Tongue (tissue), 2 donors: ENCODE data around the gene SLC22A13. TPM values are rescaled to one million over a fixed set of nuclear protein-coding genes. Genes with fewer than 3 reads are reported as not detected.
A peak's percentile ranks its signal among the peaks of the same experiment; 100 is the strongest.
"Not testable (repeated sequence)": the region's sequence is repeated elsewhere in the genome, so short reads cannot be mapped to it uniquely, and the experiment has no call there.

ENCODE experiments used
- DNase-seq: peaks from one replicate; pipeline ENCODE4 v3.0.0-alpha.2; 2015
- total RNA-seq: library from RNA; depleted of rRNA; stranded (reverse); fragments of >200 nt; gene quantifications from one replicate; pipeline ENCODE4 v1.2.3, GENCODE V29; 2014

SLC22A13 gene, protein sequence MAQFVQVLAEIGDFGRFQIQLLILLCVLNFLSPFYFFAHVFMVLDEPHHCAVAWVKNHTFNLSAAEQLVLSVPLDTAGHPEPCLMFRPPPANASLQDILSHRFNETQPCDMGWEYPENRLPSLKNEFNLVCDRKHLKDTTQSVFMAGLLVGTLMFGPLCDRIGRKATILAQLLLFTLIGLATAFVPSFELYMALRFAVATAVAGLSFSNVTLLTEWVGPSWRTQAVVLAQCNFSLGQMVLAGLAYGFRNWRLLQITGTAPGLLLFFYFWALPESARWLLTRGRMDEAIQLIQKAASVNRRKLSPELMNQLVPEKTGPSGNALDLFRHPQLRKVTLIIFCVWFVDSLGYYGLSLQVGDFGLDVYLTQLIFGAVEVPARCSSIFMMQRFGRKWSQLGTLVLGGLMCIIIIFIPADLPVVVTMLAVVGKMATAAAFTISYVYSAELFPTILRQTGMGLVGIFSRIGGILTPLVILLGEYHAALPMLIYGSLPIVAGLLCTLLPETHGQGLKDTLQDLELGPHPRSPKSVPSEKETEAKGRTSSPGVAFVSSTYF
- 0.51 TPM for total RNA-seq

DNA sequence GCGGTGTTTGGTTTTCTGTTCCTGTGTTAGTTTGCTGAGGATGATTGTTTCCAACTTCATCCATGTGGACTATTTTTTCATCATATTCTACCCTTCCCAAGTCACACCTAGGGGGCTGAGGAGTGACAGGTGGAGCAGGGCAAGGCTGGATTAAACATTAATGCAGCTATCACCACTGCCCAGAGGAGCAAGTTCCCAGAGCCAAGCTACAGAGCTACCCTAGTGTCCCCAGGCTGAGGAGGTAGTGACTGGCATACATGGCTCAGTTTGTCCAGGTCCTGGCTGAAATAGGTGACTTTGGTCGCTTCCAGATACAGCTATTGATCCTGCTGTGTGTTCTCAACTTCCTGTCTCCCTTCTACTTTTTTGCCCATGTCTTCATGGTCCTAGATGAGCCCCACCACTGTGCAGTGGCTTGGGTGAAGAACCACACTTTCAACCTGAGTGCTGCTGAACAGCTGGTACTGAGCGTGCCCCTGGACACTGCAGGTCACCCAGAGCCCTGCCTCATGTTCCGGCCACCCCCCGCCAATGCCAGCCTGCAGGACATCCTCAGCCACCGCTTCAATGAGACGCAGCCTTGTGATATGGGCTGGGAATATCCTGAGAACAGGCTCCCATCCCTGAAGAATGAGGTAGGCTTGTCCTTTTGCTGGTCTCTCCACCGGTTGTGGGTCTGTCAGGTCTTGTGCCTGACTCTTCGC, at the start of gene SLC22A13:
Gene SLC22A13, plus strand, starts transcription at position 209 of the 704 bp plus-strand sequence. Its CDS starts 49 bp downstream, at position 258.
- no peak for DNase-seq

DNA sequence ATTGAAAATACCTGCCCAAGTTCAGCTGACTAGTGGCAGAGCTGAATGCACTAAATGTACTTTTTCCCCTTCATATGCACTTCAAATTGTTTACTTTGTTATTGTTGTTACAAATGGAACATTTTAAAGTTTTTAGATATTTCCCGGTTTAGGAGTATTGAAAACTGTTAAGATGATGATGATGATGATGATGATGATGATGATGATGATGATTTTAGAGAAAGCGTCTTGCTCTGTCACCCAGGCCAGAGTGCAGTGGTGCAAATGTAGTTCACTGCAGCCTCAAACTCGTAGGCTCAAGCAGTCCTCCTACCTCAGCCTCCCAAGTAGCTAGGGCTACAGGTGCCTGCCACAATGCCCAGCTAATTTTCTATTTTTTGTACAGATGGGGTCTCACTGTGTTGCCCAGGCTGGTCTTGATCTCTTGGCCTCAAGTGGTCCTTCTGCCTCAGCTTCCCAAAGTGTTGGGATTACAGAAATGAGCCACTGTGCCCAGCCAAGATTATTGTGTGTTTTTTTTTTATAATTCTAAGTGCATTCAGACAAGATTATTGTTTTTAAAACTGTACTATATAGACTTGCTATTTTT, 45.9 kb upstream of the SLC22A13 start:
- no peak for DNase-seq

DNA sequence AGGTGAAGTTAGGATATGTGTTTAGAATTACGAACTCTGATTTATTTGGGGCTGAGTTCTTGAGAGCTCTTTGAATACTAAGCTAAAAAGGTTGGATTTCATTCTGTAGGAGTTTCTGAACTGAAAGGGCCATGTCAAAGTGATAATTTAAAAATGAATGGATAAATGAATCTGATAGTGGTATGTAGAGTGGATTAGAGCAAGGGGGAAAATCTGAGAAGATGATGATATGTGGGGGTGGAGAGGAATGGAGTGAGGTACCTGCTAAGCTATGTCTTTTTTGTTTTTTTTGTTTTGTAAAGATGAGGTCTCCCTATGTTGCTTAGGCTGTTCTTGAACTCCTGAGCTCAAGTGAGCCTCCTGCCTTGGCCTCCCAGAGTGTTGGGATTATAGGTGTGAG, 44.6 kb upstream of the SLC22A13 start:
- no peak for DNase-seq

DNA sequence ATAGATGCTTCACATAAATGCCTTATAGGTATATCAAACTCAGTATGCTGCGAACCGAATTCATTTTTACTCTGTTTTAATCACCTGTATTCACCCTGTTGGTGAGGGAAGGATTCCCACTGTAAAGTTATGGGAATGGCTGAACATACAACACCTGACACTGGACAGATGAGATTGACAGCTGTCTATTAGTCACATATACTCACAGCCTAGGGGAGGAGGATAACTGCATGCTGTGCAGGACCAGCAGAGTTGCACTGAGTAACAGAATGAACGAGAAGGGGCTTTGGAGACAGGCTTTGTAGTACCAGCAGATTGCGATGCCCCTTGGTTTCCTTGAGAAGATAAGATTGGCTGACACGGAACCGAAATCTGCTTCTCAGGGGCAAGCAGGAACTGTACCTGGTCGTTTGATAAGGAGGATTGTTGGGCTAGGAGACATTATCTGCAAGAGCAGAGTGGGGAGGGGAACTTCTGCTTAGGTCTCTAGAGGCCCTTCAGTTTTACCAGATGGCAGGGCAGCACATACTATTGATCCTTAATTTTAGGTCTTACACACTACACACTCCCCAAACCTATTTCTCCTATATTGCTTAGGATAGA, 43.5 kb upstream of the SLC22A13 start:
- no peak for DNase-seq

DNA sequence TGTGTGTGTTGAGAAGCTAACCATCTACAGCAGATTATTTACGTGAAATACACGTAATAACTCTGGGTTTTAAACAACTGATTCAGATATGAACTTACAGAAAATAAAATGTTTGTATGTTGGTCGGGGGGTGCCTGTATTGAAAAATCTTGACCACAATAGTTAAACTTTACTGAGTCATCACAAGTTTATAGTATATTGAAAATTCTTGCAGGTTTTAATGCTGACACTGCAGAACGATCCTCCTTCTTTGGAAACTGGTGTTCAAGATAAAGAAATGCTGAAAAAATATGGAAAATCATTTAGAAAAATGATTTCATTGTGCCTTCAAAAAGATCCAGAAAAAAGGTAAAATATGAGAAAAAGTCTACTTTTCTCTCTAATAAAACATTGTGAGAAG, 41.3 kb upstream of the SLC22A13 start:
- DNase-seq = no peak

DNA sequence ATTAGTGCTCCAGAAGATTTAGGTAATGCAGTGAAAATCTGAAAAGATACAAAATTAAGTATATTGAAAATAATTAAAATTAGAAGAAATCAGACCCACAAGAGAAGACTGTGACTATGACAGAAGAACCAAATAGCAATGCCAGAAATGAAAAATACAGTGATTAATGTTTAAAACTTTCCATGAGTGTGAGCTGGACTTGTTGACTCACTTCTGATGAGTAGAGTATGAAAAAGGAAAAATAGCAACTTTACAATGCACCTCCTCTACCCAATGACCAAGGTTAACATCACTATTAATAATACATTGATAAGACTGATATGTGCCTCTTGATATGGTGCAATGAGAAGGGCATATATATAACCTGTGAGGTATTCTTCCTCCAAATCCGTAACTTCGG, 39.3 kb upstream of the SLC22A13 start:
- DNase-seq = no peak

DNA sequence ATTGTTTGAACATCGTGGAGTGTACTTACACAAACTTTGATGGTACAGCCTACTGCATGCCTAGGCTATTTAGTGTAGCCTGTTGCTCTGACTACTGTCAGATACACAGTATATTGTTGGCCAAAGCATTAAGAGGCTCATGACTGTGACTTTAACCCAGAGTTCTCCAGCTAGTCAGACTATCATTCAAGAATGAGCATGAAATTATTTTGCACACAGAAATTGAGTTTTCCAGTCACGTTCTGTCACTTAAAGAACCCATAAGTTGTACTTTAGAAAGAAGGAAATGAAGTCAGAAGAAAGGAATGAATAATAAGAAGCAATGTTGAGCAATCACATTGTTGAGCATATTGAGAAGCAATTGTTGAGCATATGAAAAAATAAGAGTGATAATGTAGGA, 37.6 kb upstream of the SLC22A13 start:
- no peak for DNase-seq

DNA sequence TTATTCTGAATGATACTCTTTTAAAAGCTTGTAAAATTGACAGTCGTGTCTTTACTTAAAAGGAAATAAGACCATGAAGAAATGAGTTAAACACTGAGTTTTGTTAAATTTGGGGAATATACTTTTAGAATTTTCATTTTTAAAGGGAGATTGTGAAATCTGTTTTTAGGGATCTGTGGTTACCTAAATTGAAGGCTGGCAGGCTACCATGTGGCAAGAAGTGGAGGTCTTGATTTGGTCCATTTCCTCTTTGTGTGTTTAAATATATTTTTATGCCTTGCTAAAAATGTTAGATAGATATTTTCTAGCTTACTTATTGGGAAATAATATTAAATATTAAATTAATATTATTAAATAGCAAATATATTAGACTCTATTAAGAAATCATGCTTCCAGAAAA, 36.6 kb upstream of the SLC22A13 start:
- no peak for DNase-seq

DNA sequence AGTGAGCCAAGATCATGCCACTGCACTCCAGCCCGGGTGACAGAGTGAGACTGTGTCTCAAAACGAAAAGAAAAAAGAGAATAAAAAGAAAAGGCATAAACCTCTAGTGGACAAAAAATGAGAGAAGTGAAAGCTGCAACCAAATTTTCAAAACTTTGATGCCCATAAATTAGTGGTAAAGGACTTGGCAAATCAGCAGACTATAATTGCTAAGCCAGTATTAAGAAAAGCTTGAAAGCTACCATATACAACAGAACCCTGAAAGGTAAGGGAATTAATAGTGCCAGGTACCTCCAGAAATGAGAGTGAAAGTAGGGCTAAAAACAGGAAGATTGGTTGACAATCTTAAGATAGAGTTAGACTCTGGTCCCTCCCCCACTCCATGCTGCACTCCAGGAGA, 32.9 kb upstream of the SLC22A13 start:
- DNase-seq = no peak

DNA sequence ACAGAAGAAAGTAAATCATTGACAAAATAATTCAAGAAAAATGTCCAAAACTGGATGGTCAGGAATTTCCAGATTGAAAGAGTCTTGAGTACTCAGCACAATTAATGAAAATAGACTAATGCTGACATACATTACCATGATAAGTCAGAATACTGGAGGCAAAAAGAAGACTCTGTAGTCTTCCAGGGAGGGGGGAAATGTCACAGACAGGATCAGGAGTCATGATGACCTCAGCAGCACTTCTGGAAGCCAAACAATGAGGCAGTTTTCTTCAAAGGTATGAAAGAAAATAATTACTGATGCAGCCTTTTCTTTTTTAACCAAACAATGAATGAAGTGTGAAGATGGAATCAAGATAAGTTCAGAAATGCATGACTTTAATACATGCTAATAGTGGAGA, 30.1 kb upstream of the SLC22A13 start:
- DNase-seq = no peak

DNA sequence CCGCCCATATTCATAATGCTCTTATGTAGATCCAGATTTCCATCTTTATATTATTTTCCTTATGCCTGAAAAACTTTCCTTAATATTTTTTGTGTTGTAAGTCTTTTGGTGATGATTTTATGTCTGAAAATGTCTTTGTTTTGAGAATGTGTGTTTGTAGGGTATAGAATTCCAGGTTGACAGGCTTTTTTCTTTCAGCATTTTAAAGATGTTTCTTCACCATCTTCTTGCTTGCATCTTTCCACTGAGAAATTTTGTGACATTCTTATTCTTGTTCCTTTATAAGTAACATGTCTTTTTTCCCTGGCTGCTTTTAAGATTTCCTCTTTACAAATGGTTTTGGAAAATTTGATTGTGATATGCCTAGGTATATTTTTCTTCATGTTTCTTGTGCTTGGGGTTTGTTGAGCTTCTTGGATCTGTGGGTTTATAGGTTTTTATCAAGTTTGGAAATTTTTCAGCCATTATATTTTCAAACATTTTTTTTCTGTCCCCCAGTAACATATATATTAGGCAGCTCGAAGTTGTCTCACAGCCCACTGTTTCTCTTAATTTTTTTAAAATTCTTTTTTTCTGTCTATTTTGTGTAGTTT, 27.1 kb upstream of the SLC22A13 start:
- no peak for DNase-seq

DNA sequence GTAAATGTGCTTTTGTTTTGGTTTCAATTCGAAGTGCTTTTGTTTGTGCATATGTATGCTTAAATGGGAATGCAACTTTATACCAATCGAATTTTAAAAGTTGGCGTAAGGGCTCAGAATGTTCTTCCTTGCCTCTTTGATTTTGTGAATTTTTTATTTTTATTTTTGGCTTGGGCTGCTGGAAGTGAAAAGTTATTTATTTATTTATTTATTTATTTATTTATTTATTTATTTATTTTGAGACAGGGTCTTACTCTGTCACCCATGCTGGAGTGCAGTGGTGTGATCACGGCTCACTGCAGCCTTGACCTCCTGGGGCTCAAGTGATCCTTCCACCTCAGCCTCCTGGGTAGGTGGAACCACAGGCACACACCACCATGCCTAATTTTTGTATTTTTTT, 22.8 kb upstream of the SLC22A13 start:
- DNase-seq = not testable (repeated sequence)

DNA sequence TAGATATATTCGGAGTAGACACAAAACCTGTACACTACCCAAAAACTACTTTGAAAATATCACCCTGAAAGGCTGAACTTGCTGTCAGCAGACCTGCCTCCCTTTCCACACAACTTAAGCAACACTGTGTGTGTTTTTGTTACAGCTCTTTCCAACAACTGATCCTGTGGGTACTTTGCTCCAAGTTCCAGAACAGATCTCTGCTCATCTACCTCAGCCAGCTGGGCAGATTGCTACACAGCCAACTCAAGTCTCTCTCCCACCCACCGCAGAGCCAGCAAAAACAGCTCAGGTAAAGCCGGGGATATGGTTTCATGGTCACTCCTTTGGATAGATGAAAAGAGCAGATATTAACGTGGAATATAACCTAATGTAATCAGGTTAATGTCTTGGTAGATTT, 19.7 kb upstream of the SLC22A13 start:
- DNase-seq = no peak

DNA sequence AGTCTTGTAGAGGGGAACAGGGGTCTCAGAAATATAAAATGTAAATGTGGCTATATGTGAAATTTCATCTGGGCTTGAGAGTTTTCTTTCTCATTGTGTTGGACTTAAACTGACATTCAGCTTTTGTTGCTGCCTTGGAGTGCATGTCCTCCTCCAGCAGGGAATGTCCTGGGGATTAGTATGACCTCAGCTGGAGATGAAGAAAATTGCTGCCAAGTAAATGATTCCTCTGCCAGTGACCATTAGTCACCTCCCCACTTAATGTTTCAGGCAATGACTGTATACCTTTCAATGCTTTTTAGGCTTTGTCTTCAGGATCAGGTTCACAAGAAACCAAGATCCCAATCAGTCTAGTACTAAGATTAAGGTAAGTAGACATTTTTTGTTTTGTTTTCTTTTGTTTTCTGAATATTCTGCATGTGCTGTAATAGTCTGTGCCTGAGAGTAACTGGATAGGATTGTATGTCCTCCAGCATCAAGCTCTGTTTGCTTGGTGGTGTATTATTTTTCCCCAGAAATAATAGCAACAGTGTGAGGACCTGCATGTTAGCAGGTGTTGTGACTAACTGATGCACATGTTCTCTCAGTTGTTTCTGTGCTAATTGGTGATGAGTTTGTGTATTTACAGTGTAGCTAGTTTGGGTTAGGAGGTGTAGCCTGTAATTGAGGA, 18.1 kb upstream of the SLC22A13 start:
- DNase-seq = peak; percentile 44

DNA sequence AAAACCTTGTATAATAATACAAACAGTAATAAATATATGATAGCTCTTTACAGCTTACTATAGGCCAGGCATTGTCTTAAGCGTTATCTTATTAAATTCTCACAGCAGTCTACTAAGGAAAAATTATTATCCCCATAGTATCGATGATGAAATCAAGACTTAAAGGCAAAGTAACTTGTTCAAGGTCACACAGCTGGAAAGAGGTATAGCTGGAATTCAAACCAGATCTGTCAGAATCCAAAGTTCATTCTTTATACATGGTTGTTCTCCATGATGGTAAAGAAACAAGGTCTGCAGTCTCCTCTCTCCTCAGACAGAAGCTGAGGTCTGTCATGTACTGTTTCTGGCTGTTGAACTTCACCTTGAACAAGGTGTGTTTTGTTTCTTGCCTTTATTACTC, 15.4 kb upstream of the SLC22A13 start:
- DNase-seq = no peak

DNA sequence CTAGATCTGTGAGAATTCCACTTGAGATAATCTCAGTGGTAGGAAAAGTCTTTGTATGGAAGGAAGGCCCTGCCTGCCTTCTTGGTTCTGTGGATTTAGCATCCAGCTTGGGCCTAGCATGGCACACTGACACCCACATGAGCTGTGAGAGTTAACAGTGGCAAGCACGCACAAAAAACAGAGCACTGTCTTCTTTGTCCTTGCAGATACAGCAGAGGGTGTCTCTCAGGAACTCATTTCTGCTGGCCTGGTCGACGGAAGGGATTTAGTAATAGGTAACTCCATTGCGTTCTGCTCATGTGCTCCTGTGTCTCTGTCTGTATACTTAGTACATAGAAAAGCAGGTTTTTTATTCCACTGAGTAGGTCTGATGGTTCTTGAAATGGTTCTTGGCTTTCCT, 14.4 kb upstream of the SLC22A13 start:
- no peak for DNase-seq

DNA sequence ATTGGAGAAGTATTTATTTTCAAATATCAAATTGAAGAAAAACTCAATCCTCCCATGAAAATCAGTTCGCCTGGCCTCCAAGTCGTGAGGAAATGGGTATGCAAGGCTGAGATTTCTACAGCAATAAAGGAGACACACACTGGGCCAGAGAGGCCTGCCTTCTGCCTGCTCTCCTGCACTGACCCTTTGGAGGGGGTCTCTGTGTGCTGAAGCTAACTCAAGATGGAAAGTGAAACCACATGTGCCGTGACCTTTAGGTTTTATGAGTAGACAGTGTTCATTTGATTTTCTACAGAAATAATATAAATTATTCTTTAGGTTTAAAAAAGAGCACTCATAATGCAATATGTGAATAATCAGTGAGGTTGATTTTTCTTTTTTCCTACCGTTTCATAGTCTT, 11.9 kb upstream of the SLC22A13 start:
- no peak for DNase-seq

DNA sequence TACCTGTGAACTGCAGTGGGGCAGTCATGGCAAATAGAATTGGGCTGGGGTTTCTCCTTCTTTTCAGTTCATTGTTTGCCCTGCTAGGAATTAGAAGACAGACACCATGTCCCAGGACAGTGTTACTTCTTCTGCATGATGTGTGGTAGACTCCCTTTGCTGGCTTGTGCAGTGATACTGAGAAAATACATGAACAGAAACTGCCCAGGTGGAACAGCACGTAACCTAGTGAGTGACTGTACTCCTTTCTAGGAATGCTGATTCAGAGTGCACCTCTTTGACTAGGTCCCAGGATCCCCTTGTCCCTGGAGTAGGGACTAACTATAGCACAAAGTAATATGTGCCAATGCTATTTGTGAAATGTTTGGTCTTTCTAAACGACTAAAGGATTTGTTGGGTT, 10.7 kb upstream of the SLC22A13 start:
- no peak for DNase-seq

DNA sequence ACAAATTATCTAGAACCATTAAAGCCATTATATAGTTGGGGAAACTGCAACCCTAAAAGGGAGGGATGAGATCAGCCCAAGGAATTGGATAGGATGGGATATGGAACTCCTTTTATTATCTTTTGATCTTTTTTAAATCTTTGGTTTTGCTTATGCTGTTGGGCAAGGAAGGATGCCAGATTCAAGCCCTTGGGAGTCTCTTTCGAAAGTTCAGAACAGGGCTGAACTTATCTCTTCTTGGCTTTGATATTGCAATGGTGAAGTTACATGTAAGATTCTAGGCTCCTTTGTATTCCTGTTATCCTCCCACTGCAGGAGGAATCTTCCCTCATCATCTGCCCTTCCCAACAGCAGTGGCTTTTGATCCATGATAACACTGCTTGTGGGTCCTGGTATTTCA, 10.0 kb upstream of the SLC22A13 start:
- no peak for DNase-seq

DNA sequence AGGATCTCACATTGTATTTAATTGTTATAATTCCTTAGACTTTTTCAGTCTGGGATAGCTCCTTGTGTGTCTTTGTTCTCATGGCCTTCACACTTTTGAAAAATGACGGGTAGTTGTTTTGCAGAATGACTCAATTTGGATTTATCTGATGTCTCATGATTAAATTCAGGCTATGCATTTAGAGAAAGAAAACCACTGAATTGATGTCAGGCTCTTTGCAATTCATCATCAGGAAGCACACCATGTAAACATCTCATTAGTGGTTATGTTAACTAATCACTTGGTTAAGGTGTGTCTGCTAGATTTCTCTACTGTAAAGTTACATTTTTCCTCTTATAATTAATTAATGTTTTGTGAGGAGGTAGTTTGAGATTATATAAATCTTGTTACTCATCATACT, 8.0 kb upstream of the SLC22A13 start:
- DNase-seq = no peak

DNA sequence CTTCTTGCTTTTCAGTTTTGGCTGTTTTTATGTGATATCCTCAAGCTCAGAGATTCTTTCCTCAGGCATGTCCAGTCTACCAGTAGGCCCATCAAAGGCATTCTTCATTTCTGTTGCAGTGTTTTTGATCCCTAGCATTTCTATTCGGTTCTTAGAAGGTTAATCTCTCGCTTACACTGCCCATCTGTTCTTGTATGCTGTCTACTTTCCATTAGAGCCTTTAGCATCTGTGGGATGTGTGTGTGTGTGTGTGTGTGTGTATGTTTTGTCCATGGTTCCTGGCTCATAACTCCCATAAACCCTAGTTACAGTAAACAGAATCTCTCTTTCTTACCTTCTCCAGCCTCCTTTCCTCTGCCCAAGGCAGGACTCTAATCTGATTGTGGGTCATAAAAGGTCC, 5.1 kb upstream of the SLC22A13 start:
- DNase-seq = no peak

DNA sequence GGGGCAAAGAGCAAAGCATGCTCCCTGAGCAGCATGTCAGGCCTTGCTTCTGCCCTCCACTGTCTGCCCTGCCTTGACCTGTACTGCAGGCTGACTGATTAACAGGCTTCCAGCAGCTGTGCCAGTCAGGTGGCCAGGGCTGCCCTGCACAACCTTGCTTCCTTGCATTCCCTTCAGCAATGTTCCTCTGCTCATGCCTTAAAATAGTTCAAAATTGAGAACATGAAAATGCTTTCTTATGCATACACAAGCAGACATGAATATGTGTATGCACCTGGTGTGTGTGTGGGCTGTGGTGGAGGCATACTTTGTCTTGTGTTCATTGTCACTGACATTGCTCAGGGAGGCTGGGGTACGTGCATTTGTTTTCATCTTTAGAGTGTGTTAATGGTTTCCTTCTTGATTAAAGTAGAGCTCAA, 1.2 kb upstream of the SLC22A13 start:
- peak; percentile 20 for DNase-seq
